GM20431 (cell line): ENCODE results near the gene C4orf50.

Experiments used
- in situ Hi-C: fragments of 300-500 bp; cut with MseI, MboI; formaldehyde crosslinking; loops from one replicate; pipeline ENCODE4 v1.15.0; 2020; ENCODE audit warnings: low sequenced_read_pairs; ENCODE audit not compliant: unreplicated experiment

The C4orf50 gene

GRCh38 chr4:5928274-5928673, 90.0 kb downstream of the C4orf50 start:
- in situ Hi-C loops = no loop called here

DNA sequence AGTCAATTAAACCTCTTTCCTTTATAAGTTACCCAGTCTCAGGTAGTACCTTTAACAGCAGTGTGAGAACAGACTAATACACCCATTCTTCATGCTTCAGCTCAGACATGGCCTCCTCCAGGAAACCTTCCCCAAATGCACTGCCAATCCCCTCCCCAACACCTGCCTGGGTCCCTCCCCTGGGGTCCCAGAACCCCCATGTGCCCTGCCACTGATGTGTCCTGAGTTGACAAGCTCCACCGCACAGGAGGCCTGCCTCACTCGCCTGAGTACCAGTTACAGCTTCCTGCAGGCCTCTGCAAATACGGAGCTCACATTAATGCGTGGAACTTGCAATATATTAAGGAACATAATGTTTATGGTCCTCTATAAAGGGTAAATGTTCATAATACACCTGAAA, 90.5 kb downstream of the C4orf50 start:
- in situ Hi-C loops = no loop called here

GRCh38 chr4:5927116-5927515, 91.1 kb downstream of the C4orf50 start:
- in situ Hi-C loops = no loop called here

GRCh38 chr4:5926598-5926997, 91.6 kb downstream of the C4orf50 start:
- in situ Hi-C loops = no loop called here

- in situ Hi-C loops = no loop called here
Observed at GRCh38 chr4:5925419-5926200, 92.6 kb downstream of the C4orf50 start.

- in situ Hi-C loops = no loop called here
Observed at GRCh38 chr4:5924461-5925125, 93.6 kb downstream of the C4orf50 start.

DNA sequence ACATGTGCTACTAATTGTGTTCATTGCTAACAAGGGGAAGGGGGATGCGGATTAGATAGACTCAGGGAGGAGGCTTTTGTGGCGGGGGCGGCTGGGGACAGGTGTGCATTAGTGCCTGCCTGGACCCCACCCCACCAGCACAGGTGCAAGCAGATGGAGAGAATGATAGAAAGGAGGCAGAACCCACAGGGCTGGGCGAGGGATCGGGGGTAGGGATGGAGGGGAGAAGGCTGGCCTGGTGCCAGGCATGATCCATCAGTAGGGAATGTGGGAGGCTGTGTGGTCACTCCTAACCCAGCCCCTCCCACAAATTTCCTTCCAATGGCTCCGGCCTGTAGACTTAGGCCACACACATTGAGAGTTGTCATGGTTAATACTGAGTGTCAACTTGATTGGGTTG, 94.9 kb downstream of the C4orf50 start:
- in situ Hi-C loops = no loop called here

- in situ Hi-C loops = no loop called here
Observed at GRCh38 chr4:5922556-5922955, 95.7 kb downstream of the C4orf50 start.

DNA sequence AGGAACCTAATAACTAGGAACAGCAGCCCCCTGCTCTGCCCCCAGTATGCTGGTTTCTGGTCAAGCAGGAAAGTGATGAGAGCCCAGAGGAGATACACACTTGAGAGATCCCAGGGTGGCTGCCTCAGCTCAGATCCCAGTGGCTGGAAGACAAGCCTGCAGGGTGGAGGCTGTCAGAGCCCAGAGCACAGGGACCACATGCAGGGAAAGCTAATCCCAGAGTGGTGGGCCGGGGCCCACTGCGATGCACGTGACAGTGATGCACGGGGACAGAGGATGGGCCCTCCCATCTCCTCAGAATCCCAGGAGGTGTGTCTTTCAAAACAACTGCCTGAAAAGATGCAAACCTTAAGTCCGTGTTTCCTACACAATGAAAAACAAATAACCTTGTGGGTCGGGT, 96.2 kb downstream of the C4orf50 start:
- in situ Hi-C loops = no loop called here

- in situ Hi-C loops = no loop called here
Observed at GRCh38 chr4:5921101-5921980, 96.9 kb downstream of the C4orf50 start.

DNA sequence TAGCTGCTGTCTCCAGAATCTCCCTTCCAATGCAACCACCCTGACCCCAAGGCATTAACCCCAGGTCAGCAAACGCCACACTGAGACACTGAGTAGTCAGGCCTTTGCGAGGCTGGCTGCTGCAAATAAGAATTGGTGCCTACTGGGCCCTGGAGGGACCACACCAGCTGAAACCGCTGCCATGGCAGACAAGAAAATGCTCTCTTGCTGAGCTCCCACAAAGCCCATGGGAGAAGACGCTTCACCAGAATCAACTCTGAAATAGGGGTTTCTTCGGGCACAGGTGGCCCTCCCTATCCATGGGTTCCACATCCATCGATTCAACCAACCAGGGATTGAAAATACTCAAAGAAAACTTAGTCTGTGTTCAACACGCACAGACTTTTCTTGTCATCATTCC, 98.7 kb downstream of the C4orf50 start:
- in situ Hi-C loops = no loop called here

DNA sequence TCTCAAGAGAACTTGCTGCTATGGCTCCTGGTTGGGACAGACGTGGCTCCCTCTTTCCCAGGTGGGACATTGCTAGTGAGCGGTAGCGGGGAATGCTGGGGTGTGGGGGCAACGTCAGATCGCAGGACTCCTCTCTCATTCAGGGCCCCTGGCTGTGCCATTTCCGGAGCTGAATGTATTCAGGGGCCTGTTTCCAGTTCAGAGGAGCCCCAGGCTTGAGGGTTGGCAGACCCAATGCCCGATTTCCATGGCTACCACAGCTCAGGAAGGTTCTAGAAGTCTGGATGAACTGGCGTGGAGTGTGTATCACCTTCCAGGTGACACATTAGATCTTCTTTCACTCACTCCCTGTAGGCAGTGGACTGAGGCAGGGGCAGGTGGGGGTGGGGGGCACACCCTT, 99.2 kb downstream of the C4orf50 start:
- in situ Hi-C loops = no loop called here

DNA sequence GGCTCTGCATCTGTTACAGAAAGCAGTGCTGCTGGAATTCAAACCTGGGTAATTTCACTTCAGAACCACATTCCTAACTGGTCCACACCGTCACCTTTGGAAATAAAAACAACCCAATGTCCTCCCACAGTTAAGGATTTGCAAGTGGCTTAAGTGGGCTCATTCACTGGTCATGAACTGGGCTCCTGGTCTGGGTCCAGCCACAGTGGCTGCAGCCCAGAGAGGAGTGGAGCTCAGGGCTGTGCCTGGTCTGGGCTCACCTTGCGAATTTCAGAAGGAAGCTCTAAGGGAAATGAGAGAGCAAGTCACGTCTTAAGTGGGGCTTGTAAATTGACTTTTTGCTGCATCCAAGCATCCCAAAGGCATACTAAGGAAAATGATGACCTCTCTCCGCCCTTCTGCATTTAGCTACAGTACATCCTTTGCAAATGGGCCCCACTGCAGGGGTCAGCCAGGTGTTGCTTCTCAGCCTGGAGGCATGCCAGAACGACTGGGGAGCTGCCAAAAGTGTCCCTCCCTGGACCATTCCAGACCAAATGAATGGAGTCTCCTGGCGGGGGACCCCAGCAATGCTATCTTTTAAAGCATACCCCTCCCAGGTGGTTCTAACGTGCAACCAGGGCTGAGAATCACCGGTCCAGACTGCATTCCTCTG, 99.8 kb downstream of the C4orf50 start:
- in situ Hi-C loops = no loop called here

GRCh38 chr4:5917672-5918071, 100.6 kb downstream of the C4orf50 start:
- in situ Hi-C loops = no loop called here

GRCh38 chr4:5916229-5916628, 102.0 kb downstream of the C4orf50 start:
- in situ Hi-C loops = no loop called here

DNA sequence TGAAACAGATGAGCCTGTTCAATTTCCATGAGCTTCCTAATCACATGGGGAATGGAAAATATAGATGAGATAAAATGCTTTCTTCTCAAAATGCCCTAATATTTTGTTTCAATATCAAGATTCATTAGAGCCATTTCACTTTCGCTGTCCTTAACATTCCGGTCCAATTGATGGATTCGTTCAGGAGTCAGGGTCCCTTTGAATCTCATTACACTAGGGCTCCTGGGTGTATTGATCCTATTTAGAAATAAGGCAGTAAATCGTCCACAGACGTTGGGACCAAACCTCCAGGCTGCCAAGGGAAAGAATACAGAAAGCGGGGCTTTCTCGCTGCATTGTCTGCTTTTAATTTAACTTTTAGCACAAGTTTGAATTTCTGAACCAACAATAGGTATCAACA, 104.8 kb downstream of the C4orf50 start:
- in situ Hi-C loops = no loop called here

GRCh38 chr4:5912614-5913019, 105.6 kb downstream of the C4orf50 start:
- in situ Hi-C loops = no loop called here

- in situ Hi-C loops = no loop called here
Observed at GRCh38 chr4:5908876-5909427, 109.3 kb downstream of the C4orf50 start.

- in situ Hi-C loops = no loop called here
Observed at GRCh38 chr4:5906191-5906590, 112.0 kb downstream of the C4orf50 start.

GRCh38 chr4:5905714-5906113, 112.5 kb downstream of the C4orf50 start:
- in situ Hi-C loops = no loop called here
